HG03039 (cell line): Measurements from ENCODE around the gene AAMDC.
"Not testable (repeated sequence)": the region's sequence is repeated elsewhere in the genome, so short reads cannot be mapped to it uniquely, and the experiment has no call there.

ENCODE experiments used
- ATAC-seq: cut with Tn5 transposase; IDR thresholded peaks from one replicate; pipeline ENCODE4 v1.9.1; 2021; ENCODE audit warnings: mild to moderate bottlenecking, moderate library complexity; ENCODE audit not compliant: unreplicated experiment

AAMDC gene

GRCh38 chr11:77883775-77884174 is 62.8 kb downstream of the AAMDC start:
- ATAC-seq: no peak

DNA sequence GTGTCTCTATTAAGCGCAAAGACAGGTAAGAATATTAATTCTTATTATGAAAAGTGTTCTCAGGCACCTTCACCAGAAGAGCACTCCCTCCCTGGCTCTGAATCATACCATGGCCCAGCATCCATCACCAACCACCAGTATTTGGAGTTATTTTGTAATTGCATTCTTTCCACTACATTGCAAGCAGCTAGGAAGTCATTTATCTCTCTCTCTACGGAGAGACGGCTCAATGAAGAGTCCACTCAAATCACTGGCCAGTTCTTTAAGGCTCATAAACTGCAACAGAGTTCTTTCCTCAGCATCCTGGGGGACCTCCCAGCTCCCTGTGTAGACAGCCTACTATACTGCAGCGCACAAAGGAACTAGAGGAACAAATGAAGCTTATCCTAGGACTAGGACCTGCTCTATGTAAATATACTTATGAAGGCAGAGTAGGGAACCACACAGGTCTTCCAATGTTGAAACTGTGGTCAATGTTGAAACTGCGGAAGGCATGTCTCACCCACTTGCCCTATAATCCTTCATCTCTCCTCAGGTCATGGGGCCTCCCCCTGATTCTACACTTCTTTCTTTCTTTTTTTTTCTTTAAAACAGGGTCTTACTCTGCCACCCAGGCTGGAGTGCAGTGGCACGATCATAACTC is 63.4 kb downstream of the AAMDC start:
- ATAC-seq: no peak

GRCh38 chr11:77884829-77885190 is 63.9 kb downstream of the AAMDC start:
- no peak for ATAC-seq

GRCh38 chr11:77886401-77886800 is 65.5 kb downstream of the AAMDC start:
- no peak for ATAC-seq

DNA sequence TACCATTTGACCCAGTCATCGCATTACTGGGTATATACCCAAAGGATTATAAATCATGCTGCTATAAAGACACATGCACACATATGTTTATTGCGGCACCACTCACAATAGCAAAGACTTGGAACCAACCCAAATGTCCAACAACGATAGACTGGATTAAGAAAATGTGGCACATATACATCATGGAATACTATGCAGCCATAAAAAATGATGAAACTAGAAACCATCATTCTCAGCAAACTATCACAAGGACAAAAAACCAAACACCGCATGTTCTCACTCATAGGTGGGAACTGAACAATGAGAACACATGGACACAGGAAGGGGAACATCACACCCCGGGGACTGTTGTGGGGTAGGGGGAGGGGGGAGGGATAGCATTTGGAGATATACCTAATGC is 68.1 kb downstream of the AAMDC start:
- not testable (repeated sequence) for ATAC-seq

- ATAC-seq: not testable (repeated sequence)
Measured at GRCh38 chr11:77890100-77890614, 69.2 kb downstream of the AAMDC start.

DNA sequence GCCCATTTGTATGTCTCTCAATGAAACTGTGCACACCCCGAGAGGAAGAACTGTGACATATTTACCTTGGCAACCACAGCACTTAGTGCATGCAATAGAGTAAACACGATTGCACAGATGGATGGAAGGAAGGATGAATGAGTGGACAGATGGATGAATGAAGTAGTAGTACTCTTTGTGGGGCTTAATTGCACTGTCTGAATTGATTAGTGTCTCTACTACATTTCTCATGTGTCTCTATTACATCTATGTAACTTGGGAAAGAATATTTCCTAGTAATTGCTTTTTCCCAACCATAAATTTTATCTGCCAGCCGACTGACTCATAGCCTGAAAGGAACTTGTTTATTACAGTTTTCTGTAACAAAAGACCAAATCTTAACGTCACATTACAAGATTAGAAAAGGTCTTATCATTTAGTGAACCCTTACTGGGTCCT is 69.7 kb downstream of the AAMDC start:
- not testable (repeated sequence) for ATAC-seq

DNA sequence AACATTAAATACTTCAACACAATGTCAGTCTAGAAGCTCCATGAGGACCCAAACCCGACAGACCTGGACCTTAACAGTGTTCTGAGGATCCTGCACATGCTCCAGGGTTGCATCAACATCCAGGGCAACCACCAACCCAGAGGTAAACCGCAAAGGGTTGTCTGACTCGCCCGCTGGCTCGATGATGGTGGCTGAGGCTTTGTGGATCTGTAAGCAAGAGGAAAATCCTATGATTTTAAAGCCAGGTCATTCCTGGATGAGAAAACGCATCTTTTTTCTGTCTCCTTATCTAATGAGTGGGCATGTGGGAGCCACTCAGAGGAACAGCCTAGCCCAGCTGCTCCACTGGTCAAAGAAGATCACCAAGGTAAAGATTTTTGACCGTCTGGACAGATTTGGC is 70.3 kb downstream of the AAMDC start:
- ATAC-seq: not testable (repeated sequence)

DNA sequence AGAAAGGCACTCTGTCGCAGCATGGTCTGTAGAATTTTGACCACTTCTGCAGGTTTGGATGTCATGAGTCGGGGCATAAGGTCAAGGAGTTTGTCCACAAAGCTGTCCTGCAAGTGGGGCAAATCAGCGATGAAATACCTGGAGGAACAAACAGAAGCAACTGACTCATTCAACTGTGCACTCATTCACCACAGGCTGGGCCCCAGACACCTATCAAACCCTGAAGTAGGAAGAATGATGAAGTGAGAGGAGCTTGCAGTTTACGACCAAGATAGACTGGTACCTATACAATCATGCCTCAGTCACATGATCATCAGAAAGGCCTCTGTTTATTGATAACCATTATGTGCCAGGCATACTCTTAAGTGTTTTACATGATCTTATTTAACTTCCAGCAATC is 70.8 kb downstream of the AAMDC start:
- ATAC-seq: not testable (repeated sequence)

GRCh38 chr11:77894949-77895348 is 74.0 kb downstream of the AAMDC start:
- ATAC-seq: not testable (repeated sequence)

DNA sequence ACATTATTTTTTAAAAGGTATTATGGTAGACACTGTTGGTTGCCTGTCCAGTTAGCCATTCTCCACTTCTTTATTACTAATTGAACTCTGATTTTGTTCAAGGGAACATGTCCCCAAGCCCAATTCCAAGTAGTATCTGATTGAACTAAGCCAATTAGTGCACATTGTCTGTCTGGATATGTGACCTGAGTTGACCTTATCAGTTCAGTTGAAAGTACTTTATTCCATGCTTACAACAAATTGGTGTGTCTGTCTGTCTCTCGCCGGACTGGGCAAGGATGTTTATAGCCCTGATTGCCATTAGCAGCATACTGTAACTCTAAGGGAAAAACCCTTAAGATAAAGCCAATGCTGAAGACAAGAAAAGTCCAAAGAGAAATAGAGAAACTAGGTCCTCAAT is 87.9 kb downstream of the AAMDC start:
- no peak for ATAC-seq

- ATAC-seq: no peak
Measured at GRCh38 chr11:77909277-77909676, 88.3 kb downstream of the AAMDC start.

DNA sequence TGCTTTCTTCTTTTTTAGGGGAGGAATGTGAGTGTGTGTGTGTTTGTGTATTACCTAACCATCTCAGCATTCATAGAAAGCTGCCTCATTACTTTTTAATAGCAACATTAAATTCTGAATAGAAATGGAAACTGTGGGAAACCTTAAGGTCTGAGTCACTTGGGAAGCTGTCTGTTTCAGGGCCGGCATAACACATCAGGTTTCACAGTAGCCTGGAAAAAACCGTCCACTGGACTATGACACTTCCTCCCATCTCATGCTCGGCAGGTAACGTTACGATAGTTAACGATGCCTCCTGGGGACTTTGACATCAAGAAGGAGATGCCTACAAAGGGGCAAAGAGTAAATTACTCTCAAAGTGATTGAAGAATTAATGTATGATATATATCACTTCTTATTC is 89.9 kb downstream of the AAMDC start:
- ATAC-seq: not testable (repeated sequence)

GRCh38 chr11:77913608-77914306 is 92.8 kb downstream of the AAMDC start:
- not testable (repeated sequence) for ATAC-seq

- not testable (repeated sequence) for ATAC-seq
Measured at GRCh38 chr11:77914307-77914791, 93.4 kb downstream of the AAMDC start.

- ATAC-seq: not testable (repeated sequence)
Measured at GRCh38 chr11:77917713-77918112, 96.8 kb downstream of the AAMDC start.
